ENCODE results near the gene HSPG2. TPM values are rescaled to one million over a fixed set of nuclear protein-coding genes. Genes with fewer than 3 reads are reported as not detected.

Gene HSPG2
- total and polyA plus RNA-seq, 2 of the 8 experiments (the other 6 are each of a cell fraction or from before 2014, with no cell fraction given), result 17.8 to 111 TPM

GRCh38 chr1:21868482-21868881 is 68.6 kb downstream of the HSPG2 start (continued):
- TF ChIP-seq, protein P1, sequence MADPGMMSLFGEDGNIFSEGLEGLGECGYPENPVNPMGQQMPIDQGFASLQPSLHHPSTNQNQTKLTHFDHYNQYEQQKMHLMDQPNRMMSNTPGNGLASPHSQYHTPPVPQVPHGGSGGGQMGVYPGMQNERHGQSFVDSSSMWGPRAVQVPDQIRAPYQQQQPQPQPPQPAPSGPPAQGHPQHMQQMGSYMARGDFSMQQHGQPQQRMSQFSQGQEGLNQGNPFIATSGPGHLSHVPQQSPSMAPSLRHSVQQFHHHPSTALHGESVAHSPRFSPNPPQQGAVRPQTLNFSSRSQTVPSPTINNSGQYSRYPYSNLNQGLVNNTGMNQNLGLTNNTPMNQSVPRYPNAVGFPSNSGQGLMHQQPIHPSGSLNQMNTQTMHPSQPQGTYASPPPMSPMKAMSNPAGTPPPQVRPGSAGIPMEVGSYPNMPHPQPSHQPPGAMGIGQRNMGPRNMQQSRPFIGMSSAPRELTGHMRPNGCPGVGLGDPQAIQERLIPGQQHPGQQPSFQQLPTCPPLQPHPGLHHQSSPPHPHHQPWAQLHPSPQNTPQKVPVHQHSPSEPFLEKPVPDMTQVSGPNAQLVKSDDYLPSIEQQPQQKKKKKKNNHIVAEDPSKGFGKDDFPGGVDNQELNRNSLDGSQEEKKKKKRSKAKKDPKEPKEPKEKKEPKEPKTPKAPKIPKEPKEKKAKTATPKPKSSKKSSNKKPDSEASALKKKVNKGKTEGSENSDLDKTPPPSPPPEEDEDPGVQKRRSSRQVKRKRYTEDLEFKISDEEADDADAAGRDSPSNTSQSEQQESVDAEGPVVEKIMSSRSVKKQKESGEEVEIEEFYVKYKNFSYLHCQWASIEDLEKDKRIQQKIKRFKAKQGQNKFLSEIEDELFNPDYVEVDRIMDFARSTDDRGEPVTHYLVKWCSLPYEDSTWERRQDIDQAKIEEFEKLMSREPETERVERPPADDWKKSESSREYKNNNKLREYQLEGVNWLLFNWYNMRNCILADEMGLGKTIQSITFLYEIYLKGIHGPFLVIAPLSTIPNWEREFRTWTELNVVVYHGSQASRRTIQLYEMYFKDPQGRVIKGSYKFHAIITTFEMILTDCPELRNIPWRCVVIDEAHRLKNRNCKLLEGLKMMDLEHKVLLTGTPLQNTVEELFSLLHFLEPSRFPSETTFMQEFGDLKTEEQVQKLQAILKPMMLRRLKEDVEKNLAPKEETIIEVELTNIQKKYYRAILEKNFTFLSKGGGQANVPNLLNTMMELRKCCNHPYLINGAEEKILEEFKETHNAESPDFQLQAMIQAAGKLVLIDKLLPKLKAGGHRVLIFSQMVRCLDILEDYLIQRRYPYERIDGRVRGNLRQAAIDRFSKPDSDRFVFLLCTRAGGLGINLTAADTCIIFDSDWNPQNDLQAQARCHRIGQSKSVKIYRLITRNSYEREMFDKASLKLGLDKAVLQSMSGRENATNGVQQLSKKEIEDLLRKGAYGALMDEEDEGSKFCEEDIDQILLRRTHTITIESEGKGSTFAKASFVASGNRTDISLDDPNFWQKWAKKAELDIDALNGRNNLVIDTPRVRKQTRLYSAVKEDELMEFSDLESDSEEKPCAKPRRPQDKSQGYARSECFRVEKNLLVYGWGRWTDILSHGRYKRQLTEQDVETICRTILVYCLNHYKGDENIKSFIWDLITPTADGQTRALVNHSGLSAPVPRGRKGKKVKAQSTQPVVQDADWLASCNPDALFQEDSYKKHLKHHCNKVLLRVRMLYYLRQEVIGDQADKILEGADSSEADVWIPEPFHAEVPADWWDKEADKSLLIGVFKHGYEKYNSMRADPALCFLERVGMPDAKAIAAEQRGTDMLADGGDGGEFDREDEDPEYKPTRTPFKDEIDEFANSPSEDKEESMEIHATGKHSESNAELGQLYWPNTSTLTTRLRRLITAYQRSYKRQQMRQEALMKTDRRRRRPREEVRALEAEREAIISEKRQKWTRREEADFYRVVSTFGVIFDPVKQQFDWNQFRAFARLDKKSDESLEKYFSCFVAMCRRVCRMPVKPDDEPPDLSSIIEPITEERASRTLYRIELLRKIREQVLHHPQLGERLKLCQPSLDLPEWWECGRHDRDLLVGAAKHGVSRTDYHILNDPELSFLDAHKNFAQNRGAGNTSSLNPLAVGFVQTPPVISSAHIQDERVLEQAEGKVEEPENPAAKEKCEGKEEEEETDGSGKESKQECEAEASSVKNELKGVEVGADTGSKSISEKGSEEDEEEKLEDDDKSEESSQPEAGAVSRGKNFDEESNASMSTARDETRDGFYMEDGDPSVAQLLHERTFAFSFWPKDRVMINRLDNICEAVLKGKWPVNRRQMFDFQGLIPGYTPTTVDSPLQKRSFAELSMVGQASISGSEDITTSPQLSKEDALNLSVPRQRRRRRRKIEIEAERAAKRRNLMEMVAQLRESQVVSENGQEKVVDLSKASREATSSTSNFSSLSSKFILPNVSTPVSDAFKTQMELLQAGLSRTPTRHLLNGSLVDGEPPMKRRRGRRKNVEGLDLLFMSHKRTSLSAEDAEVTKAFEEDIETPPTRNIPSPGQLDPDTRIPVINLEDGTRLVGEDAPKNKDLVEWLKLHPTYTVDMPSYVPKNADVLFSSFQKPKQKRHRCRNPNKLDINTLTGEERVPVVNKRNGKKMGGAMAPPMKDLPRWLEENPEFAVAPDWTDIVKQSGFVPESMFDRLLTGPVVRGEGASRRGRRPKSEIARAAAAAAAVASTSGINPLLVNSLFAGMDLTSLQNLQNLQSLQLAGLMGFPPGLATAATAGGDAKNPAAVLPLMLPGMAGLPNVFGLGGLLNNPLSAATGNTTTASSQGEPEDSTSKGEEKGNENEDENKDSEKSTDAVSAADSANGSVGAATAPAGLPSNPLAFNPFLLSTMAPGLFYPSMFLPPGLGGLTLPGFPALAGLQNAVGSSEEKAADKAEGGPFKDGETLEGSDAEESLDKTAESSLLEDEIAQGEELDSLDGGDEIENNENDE (IDR thresholded peaks at IDR 0.05; ENCODE audit: insufficient replicate concordance, low read length), result no peak
- TF ChIP-seq TAF1 (IDR thresholded peaks at IDR 0.05; ENCODE audit: low read depth, low read length), result no peak
